SU-DHL-6 (cell line): ENCODE measurements around the gene CYP3A5.

Experiments used
- H2AFZ ChIP-seq: fragments of 200-600 bp; sonication (generic); 2 replicates; pipeline ENCODE4 v1.6.1; 2014; ENCODE audit warnings: low read depth, mild to moderate bottlenecking, moderate library complexity, mixed read lengths, antibody characterized with exemption, low read length; ENCODE audit not compliant: severe bottlenecking
- H3F3A ChIP-seq: fragments of 200-600 bp; shearing (Covaris generic); 2 replicates; pipeline ENCODE4 v1.6.0; 2016; ENCODE audit warnings: antibody characterized with exemption, mild to moderate bottlenecking; ENCODE audit not compliant: insufficient read depth
- H3K27ac ChIP-seq: fragments of 200-600 bp; sonication (generic); 2 replicates; pipeline ENCODE4 v1.5.1; 2016; ENCODE audit warnings: low read depth, mild to moderate bottlenecking, low read length, moderate library complexity, mixed read lengths
- H3K27me3 ChIP-seq: fragments of 200-600 bp; sonication (generic), shearing (Covaris generic); 2 replicates; pipeline ENCODE4 v1.6.0; 2014; ENCODE audit warnings: mild to moderate bottlenecking, low read length
- H3K36me3 ChIP-seq: fragments of 200-600 bp; sonication (generic); 2 replicates; pipeline ENCODE4 v1.6.1; 2014; ENCODE audit warnings: mild to moderate bottlenecking, low read length, mixed read lengths
- H3K4me2 ChIP-seq: fragments of 300-600, 200-600 bp; shearing (Covaris generic), sonication (generic); 2 replicates; pipeline ENCODE4 v1.6.0; 2014; ENCODE audit warnings: low read length, low read depth, mild to moderate bottlenecking; ENCODE audit not compliant: poor library complexity, severe bottlenecking
- H3K4me3 ChIP-seq: fragments of 200-600 bp; sonication (generic); 2 replicates; pipeline ENCODE4 v1.5.1; 2014; ENCODE audit warnings: antibody characterized with exemption, low read length, mild to moderate bottlenecking, mixed read lengths; ENCODE audit not compliant: insufficient read depth, poor library complexity, severe bottlenecking
- H3K79me2 ChIP-seq: fragments of 200-600 bp; sonication (generic); 2 replicates; pipeline ENCODE4 v1.6.1; 2014; ENCODE audit warnings: mild to moderate bottlenecking, low read length, moderate library complexity; ENCODE audit not compliant: insufficient read depth
- H3K9ac ChIP-seq: fragments of 200-600 bp; sonication (generic); 2 replicates; pipeline ENCODE4 v1.7.0; 2014; ENCODE audit warnings: mild to moderate bottlenecking, low read length
- H3K9me2 ChIP-seq: fragments of 200-600 bp; sonication (generic); replicated peaks from 2 replicates; pipeline ENCODE4 v1.6.1; 2014; ENCODE audit warnings: low read length; ENCODE audit not compliant: insufficient read depth
- H3K9me3 ChIP-seq: fragments of 200-600 bp; sonication (generic); 2 replicates; pipeline ENCODE4 v1.6.1; 2014; ENCODE audit warnings: low read length, mixed read lengths; ENCODE audit not compliant: insufficient read depth
- H4K20me1 ChIP-seq: fragments of 200-600 bp; sonication (generic); 2 replicates; pipeline ENCODE4 v1.6.1; 2014; ENCODE audit warnings: low read depth, mild to moderate bottlenecking, antibody characterized with exemption, low read length, moderate library complexity, mixed read lengths
- CTCF ChIP-seq: fragments of 200-600 bp; sonication (generic); IDR thresholded peaks from one replicate; pipeline ENCODE4 v1.5.1; 2017; ENCODE audit warnings: antibody characterized with exemption, mild to moderate bottlenecking, low read length, moderate library complexity; ENCODE audit not compliant: insufficient read depth, poor library complexity, severe bottlenecking
- EZH2phosphoT487 ChIP-seq: fragments of 200-600 bp; sonication (generic), shearing (Covaris generic); conservative IDR thresholded peaks from 2 replicates; pipeline ENCODE4 v1.6.1; 2018; ENCODE audit warnings: mild to moderate bottlenecking, antibody characterized with exemption, low read length, moderate library complexity, mixed read lengths

Gene CYP3A5

GRCh38 chr7:99601656-99602310, 78.0 kb downstream of the CYP3A5 start:
- Histone ChIP-seq H3K9ac (no peak overlapping the region), H3K79me2 (no peaks in the 10 kb centered on the region), H2AFZ (no peak overlapping the region), H4K20me1 (no peaks in the 10 kb centered on the region), H3K4me3 (no peak overlapping the region), H3F3A (no peaks in the 10 kb centered on the region), H3K9me3 (no peaks in the 10 kb centered on the region), H3K27me3 (no peaks in the 10 kb centered on the region), H3K36me3 (no peaks in the 10 kb centered on the region), H3K4me2 (no peak overlapping the region), H3K9me2 (no peaks in the 10 kb centered on the region), H3K27ac (no peak overlapping the region)
- no peak for TF ChIP-seq EZH2phosphoT487
- TF ChIP-seq CTCF = no peak

- Histone ChIP-seq H3K9me3 (no peaks in the 10 kb centered on the region), H3K4me3 (no peak overlapping the region), H3K4me2 (no peak overlapping the region), H3K27me3 (no peaks in the 10 kb centered on the region), H2AFZ (no peak overlapping the region), H3K27ac (no peak overlapping the region), H3K79me2 (no peaks in the 10 kb centered on the region), H3K9me2 (no peaks in the 10 kb centered on the region), H3K36me3 (no peaks in the 10 kb centered on the region), H4K20me1 (no peaks in the 10 kb centered on the region), H3F3A (no peaks in the 10 kb centered on the region), H3K9ac (no peak overlapping the region)
- no peak for TF ChIP-seq EZH2phosphoT487
- TF ChIP-seq CTCF = no peak
These were observed 80.0 kb downstream of the CYP3A5 start for GRCh38 chr7:99599836-99600235.
